ENCODE data around the gene PPP1CA.

DNA sequence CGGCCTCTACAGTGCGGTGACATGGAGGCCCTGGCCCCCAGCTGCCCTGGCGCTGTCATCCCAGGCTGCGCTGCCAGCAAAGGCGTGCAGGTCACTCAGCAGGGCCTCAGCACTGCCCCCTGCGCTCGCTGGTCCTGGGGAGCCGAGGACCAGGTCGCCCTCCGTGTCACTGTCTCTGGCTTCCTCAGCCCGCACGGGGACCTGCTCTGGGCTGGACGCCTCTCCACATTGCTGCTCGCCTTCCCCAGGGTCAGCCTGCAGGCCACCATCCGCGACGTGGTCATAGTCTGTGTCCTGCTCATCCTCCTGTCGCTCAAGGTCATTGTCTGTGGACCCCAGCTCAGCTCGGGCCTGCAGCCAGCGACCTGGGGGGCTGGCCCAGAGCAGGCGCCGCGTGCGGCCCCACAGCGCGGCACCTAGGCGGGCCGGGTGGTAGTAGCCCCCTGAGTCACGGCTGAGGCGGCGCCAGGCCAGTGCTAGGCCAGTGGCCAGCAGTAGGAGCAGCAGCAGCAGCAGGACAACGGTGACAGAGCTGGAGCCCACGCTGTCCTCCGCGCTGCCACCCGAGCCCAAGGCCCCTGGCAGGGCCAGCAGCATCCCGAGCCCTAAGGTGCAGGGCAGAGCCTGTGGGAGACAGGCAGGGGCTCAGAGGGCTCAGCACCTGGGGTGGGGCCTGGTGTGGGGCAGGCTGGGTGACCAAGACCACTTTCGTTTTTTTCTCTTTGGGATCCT lies 34.2 kb upstream of the PPP1CA start:
- TF ChIP-seq, protein P1, sequence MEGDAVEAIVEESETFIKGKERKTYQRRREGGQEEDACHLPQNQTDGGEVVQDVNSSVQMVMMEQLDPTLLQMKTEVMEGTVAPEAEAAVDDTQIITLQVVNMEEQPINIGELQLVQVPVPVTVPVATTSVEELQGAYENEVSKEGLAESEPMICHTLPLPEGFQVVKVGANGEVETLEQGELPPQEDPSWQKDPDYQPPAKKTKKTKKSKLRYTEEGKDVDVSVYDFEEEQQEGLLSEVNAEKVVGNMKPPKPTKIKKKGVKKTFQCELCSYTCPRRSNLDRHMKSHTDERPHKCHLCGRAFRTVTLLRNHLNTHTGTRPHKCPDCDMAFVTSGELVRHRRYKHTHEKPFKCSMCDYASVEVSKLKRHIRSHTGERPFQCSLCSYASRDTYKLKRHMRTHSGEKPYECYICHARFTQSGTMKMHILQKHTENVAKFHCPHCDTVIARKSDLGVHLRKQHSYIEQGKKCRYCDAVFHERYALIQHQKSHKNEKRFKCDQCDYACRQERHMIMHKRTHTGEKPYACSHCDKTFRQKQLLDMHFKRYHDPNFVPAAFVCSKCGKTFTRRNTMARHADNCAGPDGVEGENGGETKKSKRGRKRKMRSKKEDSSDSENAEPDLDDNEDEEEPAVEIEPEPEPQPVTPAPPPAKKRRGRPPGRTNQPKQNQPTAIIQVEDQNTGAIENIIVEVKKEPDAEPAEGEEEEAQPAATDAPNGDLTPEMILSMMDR (IDR thresholded peaks at IDR 0.05; ENCODE audit: low read depth, low read length, missing input control), result no peak
- TF ChIP-seq, protein P2, sequence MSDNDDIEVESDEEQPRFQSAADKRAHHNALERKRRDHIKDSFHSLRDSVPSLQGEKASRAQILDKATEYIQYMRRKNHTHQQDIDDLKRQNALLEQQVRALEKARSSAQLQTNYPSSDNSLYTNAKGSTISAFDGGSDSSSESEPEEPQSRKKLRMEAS (IDR thresholded peaks at IDR 0.05), result no peak
- TF ChIP-seq TAF1 (conservative IDR thresholded peaks at IDR 0.05) (no peak), JUND (IDR thresholded peaks at IDR 0.05) (no peak), RAD21 (IDR thresholded peaks at IDR 0.05) (no peak), HNF4G (IDR thresholded peaks at IDR 0.05) (no peak)
- TF ChIP-seq, protein P3, sequence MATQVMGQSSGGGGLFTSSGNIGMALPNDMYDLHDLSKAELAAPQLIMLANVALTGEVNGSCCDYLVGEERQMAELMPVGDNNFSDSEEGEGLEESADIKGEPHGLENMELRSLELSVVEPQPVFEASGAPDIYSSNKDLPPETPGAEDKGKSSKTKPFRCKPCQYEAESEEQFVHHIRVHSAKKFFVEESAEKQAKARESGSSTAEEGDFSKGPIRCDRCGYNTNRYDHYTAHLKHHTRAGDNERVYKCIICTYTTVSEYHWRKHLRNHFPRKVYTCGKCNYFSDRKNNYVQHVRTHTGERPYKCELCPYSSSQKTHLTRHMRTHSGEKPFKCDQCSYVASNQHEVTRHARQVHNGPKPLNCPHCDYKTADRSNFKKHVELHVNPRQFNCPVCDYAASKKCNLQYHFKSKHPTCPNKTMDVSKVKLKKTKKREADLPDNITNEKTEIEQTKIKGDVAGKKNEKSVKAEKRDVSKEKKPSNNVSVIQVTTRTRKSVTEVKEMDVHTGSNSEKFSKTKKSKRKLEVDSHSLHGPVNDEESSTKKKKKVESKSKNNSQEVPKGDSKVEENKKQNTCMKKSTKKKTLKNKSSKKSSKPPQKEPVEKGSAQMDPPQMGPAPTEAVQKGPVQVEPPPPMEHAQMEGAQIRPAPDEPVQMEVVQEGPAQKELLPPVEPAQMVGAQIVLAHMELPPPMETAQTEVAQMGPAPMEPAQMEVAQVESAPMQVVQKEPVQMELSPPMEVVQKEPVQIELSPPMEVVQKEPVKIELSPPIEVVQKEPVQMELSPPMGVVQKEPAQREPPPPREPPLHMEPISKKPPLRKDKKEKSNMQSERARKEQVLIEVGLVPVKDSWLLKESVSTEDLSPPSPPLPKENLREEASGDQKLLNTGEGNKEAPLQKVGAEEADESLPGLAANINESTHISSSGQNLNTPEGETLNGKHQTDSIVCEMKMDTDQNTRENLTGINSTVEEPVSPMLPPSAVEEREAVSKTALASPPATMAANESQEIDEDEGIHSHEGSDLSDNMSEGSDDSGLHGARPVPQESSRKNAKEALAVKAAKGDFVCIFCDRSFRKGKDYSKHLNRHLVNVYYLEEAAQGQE (IDR thresholded peaks at IDR 0.05), result no peak

All from liver (tissue), 3 donors.